HG03575 (cell line): ENCODE results near the gene SLC6A7.

ENCODE experiments used
- ATAC-seq: cut with Tn5 transposase; IDR thresholded peaks from one replicate; pipeline ENCODE4 v1.9.1; 2021; ENCODE audit not compliant: unreplicated experiment, insufficient number of reproducible peaks, low FRiP score; ENCODE audit errors: extremely low read depth

SLC6A7 gene

DNA sequence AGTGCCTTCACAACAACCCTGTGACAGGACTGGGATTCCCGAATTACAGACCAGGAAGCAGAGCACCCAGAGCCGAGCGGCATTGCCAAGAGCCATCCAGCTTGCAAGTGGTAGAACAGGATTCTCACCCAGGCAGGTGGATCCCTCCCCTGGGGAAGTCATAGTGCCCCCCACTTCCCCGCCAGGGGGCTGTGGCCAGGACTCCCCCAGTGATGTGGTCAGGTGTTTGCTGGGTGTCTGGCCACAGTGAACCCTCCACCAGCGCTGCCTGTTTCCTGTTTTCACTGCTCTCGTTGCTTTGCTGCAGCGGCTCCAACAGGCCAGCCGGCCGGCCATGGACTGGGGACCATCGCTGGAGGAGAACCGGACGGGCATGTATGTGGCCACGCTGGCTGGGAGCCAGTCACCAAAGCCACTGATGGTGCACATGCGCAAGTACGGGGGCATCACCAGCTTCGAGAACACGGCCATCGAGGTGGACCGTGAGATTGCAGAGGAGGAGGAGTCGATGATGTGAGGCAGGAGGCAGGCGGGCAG, 19.3 kb downstream of the SLC6A7 start:
- no peak for ATAC-seq

GRCh38 chr5:150210644-150211043, 20.8 kb downstream of the SLC6A7 start:
- ATAC-seq, result no peak

DNA sequence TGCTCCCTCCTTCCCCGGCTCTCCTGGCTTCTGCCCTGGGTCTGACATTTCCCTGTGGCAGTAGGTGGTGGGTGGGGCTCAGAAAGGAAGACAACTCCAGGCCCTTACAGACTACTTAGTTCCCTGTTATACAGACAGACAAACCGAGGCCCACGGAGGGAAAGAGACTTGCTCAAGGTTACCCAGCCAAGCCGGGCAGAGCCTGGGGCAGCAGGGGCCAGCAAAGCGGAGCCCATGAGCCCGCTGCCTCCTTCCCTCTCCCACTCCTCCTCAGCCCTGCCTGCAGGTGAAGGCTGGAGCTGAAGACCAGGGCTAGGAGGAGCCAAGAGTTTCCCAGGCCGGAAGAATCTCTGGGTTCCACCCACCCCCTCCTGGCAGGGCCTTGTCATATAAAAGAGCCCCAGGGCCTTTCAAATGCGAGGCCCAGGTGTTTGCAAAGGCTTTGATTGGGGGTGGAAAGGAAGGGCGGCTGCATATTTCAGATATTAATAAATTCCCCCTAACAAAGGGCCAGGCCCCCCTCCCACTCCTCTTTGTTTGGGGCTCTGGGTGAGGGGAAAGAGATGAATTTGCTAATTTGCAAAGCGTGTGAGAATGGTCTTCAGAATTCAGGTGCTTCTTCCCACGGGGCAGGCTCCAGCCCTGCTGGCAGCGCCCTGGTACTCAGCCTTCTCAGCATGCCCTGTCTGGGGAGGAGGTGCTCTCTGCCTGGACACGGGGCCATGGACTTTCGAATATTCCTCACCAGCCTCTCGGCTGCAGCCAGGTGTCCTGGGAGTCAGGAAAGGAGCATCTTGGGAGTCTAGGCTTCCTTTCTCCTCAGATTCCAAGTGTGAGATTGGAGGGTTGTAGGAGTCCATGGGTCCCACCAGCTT, 21.5 kb downstream of the SLC6A7 start:
- ATAC-seq, result no peak

DNA sequence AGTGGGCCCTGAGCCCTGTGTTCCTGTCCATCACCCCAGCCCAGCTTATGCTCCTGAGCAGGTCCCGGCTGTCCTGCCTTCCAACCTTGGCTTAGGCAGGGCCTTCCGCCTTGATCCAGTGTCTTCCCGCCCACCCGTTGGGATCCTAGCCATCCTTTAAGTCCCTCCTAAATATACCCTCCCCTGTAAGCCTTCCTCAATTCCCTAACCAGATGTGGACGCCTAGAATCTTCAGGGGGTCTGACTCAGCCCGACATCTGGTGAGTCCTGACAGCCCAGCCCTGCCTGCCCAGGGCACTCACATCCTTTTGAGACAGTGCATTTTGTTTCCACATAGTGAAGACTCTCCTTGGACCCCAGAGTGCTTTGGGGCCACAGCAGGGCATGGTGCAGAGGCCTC, 23.7 kb downstream of the SLC6A7 start:
- no peak for ATAC-seq

DNA sequence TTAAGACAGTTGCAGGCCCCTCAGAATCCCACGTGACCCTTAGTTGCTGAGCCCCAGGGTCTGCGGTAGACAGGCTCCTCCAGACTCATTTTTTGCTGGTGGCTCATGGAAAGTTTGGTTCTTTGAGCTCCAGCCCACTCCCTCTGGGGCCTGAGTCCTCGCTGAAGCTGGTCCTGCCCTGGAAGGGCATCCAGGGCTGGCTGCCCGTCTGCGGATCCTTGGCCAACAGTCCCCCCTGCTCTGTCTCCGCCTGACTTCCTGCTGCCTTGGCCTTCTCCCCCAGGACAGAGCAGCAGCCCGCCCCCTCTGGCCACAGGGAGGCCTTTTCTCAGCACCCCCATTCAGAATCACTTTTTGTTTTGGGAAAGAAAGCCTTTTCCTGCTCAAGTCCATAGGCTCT, 24.4 kb downstream of the SLC6A7 start:
- ATAC-seq, result no peak

- no peak for ATAC-seq
Observed at GRCh38 chr5:150215979-150216944, 26.4 kb downstream of the SLC6A7 start.

GRCh38 chr5:150217038-150217437, 27.2 kb downstream of the SLC6A7 start:
- ATAC-seq, result no peak

DNA sequence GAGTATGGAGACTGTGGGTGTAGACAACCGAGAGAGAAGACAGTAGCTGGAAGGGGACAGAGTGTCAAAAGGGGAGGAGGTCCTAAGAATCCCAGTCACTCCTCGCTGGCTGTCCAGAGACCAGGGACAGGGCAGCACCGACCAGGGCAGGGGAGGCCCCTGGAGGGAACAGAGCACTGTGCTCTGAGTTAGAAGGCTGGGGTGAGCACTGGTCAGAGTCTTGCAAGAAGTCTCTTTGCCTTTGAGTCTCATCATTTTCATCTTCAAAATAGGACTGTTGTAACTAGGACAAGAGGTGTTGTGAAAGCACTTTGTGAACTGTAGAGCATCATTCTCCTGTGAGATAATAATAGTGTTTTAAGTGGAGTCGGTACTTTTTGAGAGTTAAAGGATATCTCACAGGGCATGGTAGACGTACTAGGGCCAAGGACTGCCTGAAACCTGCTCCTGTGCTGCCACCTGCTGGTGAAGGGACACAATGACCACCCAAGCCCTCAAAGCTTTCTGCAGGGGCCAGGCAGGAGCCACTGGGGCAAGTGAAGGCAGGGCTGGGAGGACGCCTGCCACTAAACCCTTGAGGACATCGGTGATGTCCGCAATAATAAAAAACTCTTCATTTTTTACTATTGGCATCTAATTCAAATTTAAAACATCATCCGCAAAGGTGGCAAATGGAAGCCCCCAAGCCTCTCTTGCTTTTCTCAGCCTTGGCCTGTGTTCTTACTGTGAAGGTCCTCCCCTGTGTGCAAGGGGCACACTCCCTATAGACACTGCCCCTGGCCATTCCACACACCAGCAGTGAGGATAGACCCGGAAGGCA, 28.2 kb downstream of the SLC6A7 start:
- no peak for ATAC-seq

GRCh38 chr5:150218693-150219035, 28.8 kb downstream of the SLC6A7 start:
- ATAC-seq, result no peak

DNA sequence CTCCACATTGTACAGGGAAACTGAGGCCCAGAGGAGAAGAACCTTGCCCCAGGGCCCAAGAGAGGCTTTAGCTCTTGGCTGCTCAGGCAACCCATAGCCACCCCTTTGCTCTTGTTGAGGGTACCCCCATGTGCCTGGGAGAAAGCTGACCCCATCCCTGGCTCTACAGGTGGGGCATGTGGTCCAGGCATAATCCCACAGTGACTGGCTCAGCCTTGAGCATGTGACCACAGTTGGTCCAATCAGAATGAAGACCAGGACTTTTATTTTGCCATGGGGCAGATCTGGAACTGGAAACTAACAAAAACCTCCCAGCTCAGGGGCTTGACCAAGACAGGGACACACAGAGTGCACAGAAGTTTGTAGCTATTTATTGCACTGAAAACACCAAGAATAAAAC, 29.3 kb downstream of the SLC6A7 start:
- ATAC-seq, result no peak

DNA sequence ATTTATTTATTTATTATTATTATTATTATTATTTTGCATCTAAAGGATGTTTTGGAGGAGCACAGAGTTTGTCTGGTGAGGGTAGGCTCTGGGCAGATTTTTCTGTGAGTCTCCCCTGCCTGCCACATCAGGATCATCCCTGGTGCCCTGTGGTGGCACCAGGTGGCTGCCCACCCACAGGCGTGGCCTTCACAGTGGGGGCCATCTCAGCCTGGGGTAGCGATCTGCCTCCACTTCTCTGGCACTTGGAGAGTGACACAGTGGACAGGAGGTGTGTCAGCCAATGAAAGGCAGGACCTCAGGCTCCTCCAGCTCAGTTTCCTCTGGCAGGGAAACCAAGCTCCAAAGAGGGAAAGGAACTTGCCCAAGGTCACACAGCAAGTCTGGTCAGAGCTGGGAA, 30.0 kb downstream of the SLC6A7 start:
- ATAC-seq, result no peak

DNA sequence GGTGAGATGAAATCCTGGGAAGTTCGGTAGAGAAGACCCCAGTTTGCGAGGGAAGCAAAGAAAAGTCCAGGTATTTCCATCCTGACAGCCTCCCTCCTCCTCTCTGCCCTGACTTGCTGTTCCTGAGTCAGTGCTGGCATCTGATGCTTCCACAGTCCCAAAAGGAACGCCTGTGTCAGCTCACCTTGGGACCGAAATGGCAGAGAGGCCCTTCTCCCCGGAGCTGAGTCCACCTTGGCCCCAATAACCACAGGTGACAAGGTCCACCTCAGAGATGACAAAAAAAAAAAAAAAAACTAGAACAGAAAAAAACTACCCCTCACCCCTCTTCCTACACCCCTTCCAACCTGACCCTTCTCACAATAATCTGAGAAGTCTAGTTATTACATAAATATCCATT, 31.6 kb downstream of the SLC6A7 start:
- no peak for ATAC-seq

DNA sequence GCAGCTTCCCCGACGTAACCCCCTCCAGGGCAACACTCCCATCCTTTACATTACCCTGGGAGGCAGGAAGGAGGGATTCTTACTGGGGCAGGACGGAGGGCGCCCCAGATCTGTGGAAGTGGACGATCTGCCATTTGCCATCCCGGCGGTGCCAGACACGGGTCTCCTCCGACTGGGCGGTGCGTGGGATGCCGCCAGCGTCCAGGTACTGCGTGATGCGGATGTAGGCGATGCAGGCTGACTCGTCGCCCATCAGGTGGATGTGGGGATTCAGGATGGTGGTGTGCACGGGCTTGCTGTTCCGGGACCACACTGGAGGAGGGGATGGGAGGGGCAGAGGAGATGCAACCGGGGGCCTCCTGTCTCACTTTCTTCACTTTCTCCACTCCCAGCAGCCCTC, 33.0 kb downstream of the SLC6A7 start:
- ATAC-seq, result no peak

DNA sequence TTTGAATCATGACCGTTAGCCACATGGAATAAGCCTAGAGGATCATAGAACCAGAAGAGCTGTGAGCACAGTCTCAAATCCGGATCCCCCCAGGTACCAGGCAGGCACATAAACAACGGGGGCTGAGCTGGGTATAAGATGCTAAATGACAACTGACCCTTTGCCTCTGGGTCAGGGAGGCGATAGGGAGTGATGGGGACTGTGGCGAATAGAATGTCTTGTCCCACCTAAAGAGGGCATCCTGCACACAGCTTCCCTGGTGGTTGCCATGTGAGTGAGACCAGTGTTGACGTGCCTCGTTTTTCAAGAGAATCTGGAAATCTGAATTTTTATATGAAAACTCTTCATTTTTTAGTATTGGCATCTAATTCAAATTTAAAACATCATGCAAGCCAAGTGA, 33.6 kb downstream of the SLC6A7 start:
- no peak for ATAC-seq

- ATAC-seq, result no peak
Observed at GRCh38 chr5:150224483-150225027, 34.7 kb downstream of the SLC6A7 start.

DNA sequence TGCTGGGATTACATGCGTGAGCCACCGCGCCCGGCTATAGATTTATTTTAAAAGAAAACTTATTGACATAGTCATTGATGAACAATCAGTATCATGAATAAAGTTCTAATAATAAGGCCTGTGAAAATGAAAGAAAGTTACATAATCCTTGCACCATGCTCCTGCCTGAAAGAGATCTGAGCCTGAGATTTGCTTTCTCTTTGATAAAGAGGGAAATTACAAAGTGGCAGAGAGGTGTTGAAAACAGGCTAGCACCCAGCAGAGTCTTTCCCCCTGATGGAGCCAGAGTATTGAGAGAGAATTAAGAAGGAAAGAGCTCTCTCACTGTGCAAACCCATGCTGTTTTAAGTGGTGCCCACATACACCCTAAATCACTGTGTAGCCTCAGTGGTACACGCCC, 37.2 kb downstream of the SLC6A7 start:
- no peak for ATAC-seq

DNA sequence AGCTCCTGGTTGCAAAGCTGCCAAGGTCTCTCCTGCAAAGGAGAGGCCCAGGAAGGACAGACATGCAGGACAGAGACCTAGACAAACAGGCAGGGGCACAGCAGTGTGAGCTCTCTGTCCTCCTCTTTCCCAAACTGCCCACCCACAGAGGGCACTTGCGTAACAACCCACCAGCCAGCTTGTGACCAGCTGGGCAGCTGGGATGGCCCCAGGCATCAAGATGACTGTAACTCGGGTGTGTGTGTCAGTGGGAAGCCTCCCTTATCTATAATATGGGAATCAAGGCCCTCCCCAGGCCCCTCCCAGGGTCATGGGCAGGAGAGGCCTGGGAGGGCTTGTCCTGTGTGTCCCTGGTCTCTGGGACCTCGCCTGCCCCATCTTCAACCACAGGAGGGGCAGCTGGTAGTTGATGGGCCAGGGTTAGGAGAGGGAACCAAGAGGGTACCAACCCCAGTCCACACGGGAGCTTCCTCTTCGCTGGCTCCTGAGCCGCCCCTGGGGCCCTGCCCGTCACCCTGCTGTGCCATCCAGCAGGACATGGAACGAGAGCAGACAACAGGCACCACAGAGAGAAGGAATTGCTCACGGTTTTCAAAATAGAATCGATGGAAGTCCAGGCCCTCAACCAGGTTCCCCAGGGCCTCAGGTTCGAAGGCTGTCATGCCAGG, 37.9 kb downstream of the SLC6A7 start:
- no peak for ATAC-seq

- ATAC-seq, result no peak
Observed at GRCh38 chr5:150229571-150229970, 39.7 kb downstream of the SLC6A7 start.
